Psoas muscle (tissue), 8 donors: ENCODE data around the gene CLDN2. TPM values are rescaled to one million over a fixed set of nuclear protein-coding genes. Genes with fewer than 3 reads are reported as not detected.
A peak's percentile ranks its signal among the peaks of the same experiment; 100 is the strongest.

Source experiments
- ATAC-seq, 4 donors: fragments of 200-7000 bp; cut with Tn5 transposase; one replicate each; pipeline ENCODE4 v1.9.1; 2020; ENCODE audit warnings: moderate library complexity in 3 of 4, mild to moderate bottlenecking in 2 of 4
- DNase-seq, 2 donors: peaks; one replicate each; pipeline ENCODE4 v3.0.0-alpha.2; 2020
- H3K27ac ChIP-seq: fragments of 200-600 bp; one replicate; pipeline ENCODE4 v1.8.0; 2022
- H3K27me3 ChIP-seq, 3 donors: fragments of 200-600 bp in 1 of 3; one replicate each; pipeline versions ENCODE4 v1.6.1 to v1.8.0; 2013 to 2022; ENCODE audit warnings: low read length in 2 of 3, mild to moderate bottlenecking in 2 of 3, moderate library complexity in 1 of 3; ENCODE audit not compliant: insufficient read depth in 3 of 3
- H3K36me3 ChIP-seq, 2 donors: fragments of 200-600 bp in 1 of 2; one replicate each; pipeline versions ENCODE4 v1.6.1 to v1.8.0; 2013 to 2022; ENCODE audit warnings: low read depth in 1 of 2, mild to moderate bottlenecking in 1 of 2, moderate library complexity in 1 of 2; ENCODE audit not compliant: insufficient read depth in 1 of 2
- H3K4me1 ChIP-seq: fragments of 200-600 bp; one replicate; pipeline ENCODE4 v1.8.0; 2022
- H3K4me3 ChIP-seq: fragments of 200-600 bp; one replicate; pipeline ENCODE4 v1.8.0; 2022; ENCODE audit warnings: mild to moderate bottlenecking
- H3K9me3 ChIP-seq: fragments of 200-600 bp; one replicate; pipeline ENCODE4 v1.8.0; 2022
- WGBS, 3 donors: extraction: QIAGEN DNeasy Blood & Tissue Kit; methylation state at CpG; one replicate each; pipeline versions ENCODE4 v1.1.6 to v1.1.7; 2013; 5-methylcytosine and 5-hydroxymethylcytosine counted together
- intact Hi-C, 2 donors: fragments of 100-400 bp; cut with DNase I; formaldehyde crosslinking; loops; one replicate each; pipeline versions ENCODE4 v1.11.0 to v1.14.2; 2022
- polyA plus RNA-seq, 3 donors: library from polyadenylated mRNA; stranded (reverse); fragments of 200-250 nt; gene quantifications; one replicate each; pipeline ENCODE4 v1.2.3, GENCODE V29; 2013
- total RNA-seq, 4 donors: library from RNA; stranded (reverse); fragmentation: NEBNext Ultra II Directional in 2 of 4; extraction: Animal tissue kit (Norgen Biotek cat#: 25700) in 2 of 4; gene quantifications; one replicate each; pipeline versions ENCODE4 v1.2.1 to v1.2.4, GENCODE V29; 2021 to 2023
- TF ChIP-seq, protein P1 (sequence below): fragments of 200-600 bp; IDR thresholded peaks from one replicate; pipeline ENCODE4 v1.8.0; 2022; ENCODE audit warnings: antibody characterized with exemption
- donor health status: healthy with polysubstance abuse.
- donor health status: DM: no; HTN: no; CAD: no; lungs with moderate emphysema.
- donor health status: Bipolar disorder and iron deficiency.
- donor health status: healthy.
- donor health status: DM: yes; HTN: yes; CAD: no.
- donor health status: DM: no; HTN: no; CAD: no.
- donor health status: DM: no; HTN: no; CAD: no.
- donor health status: DM: yes; HTN: yes; CAD: no.

The CLDN2 gene
- total and polyA plus RNA-seq, 7 donors: 0.03 to 0.15 (median 0.07) TPM; not detected in 3

DNA sequence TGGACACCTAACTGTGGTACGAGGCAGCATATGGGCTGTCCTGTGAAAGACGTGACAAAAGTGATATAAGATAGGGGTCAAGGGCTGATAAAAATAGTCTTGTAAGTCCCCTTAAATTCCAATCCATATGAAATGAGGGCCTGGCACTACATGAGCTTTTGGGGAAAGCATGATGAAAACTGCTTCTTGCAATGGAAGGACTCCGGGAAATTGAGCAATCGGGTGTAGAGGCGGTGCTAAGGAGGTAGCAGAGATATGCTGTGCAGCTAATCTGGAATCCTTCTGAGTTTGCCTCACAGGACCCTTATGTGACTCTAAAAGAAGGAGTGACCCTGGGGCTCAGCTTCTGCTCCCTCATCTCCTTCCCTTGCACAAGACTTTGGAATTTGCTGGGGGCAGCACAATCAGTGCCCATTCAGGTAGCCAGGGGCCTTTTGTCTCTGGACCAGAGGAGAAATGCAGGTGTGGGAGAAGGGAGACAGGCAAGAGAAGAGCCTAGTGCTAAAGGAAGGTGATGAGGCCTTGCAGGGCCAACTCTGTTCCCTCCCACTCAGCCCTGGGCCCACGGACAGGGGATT is 12.8 kb downstream of the CLDN2 start:
- Histone ChIP-seq H3K4me1 (no peaks in the 10 kb centered on the region), H3K9me3 (no peaks in the 10 kb centered on the region), H3K36me3 (no peaks in the 10 kb centered on the region), H3K27ac (peak overlapping the region; percentile 3), H3K4me3 (no peak overlapping the region), H3K27me3 (peaks cover 0 to 11% (median 0%) of the 10 kb centered on the region in 3 donors)
- TF ChIP-seq, protein P1, sequence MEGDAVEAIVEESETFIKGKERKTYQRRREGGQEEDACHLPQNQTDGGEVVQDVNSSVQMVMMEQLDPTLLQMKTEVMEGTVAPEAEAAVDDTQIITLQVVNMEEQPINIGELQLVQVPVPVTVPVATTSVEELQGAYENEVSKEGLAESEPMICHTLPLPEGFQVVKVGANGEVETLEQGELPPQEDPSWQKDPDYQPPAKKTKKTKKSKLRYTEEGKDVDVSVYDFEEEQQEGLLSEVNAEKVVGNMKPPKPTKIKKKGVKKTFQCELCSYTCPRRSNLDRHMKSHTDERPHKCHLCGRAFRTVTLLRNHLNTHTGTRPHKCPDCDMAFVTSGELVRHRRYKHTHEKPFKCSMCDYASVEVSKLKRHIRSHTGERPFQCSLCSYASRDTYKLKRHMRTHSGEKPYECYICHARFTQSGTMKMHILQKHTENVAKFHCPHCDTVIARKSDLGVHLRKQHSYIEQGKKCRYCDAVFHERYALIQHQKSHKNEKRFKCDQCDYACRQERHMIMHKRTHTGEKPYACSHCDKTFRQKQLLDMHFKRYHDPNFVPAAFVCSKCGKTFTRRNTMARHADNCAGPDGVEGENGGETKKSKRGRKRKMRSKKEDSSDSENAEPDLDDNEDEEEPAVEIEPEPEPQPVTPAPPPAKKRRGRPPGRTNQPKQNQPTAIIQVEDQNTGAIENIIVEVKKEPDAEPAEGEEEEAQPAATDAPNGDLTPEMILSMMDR: no peak
- ATAC-seq (peak in 3 of 4 donors; percentile 4 to 26 (median 19)), DNase-seq (no peak)
- intact Hi-C loops: no loop called here
- 53 to 72% (median 60%) methylated on average over 5 to 6 of the region's 6 CpGs for WGBS, 3 donors

GRCh38 chrX:106933538-106933961 is 13.3 kb downstream of the CLDN2 start:
- TF ChIP-seq, protein P1: no peak
- intact Hi-C loops: no loop called here
- no peaks in the 10 kb centered on the region for H3K4me1 ChIP-seq
- H3K9me3 ChIP-seq: no peaks in the 10 kb centered on the region
- WGBS, 3 donors: 28 to 32% (median 31%) methylated on average over 2 to 3 of the region's 3 CpGs
- H3K27ac ChIP-seq: no peak overlapping the region
- DNase-seq (no peak), ATAC-seq (peak in 2 of 4 donors; percentile 26 to 33)
- H3K27me3 ChIP-seq: peaks cover 0 to 11% (median 0%) of the 10 kb centered on the region in 3 donors
- no peaks in the 10 kb centered on the region for H3K36me3 ChIP-seq
- H3K4me3 ChIP-seq: no peak overlapping the region

DNA sequence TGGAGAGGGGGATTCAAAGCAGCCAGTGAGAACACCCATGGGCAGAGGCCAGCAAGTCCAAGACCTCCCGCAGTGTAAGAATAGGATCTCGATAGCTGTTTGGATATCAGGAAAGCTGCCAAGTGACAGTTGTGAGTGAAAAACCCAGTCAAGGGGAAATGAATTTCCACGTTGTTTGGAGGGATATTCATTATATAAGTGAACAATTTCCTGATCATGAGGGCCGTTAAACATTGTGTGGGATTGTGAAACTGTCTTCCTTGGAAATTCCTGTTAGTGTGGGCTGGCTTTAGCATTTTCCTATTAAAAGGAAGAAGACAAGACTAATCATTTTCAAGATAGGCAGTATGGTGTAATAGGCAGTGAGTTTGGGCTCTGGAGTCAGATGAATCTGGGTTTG is 15.0 kb downstream of the CLDN2 start:
- Histone ChIP-seq H3K9me3 (no peaks in the 10 kb centered on the region), H3K27ac (no peak overlapping the region), H3K36me3 (no peaks in the 10 kb centered on the region), H3K4me3 (no peak overlapping the region), H3K4me1 (no peaks in the 10 kb centered on the region), H3K27me3 (peaks cover 0 to 19% (median 0%) of the 10 kb centered on the region in 3 donors)
- 40 to 53% (median 49%) methylated on average over 4 of the region's 4 CpGs for WGBS, 3 donors
- ATAC-seq (no peak), DNase-seq (no peak)
- intact Hi-C loops: loop anchor here in 1 of 2 donors (5.0 kb wide), 1 partner anchor 38 kb away; no protein-coding TSS in a partner anchor
- TF ChIP-seq, protein P1: no peak

- WGBS, 3 donors: 43 to 97% (median 88%) methylated on average over 1 of the region's 1 CpG
- Histone ChIP-seq H3K27ac (no peak overlapping the region), H3K9me3 (no peaks in the 10 kb centered on the region), H3K36me3 (no peaks in the 10 kb centered on the region), H3K27me3 (peaks cover 0 to 14% (median 0%) of the 10 kb centered on the region in 3 donors), H3K4me1 (no peaks in the 10 kb centered on the region), H3K4me3 (no peak overlapping the region)
- ATAC-seq (no peak), DNase-seq (no peak)
- intact Hi-C loops: loop anchor here in 1 of 2 donors (5.0 kb wide), 1 partner anchor 39 kb away; no protein-coding TSS in a partner anchor
- TF ChIP-seq, protein P1: no peak
These were observed 16.0 kb downstream of the CLDN2 start for GRCh38 chrX:106936246-106936645.
